ENCODE results near the gene SINHCAF.

DNA sequence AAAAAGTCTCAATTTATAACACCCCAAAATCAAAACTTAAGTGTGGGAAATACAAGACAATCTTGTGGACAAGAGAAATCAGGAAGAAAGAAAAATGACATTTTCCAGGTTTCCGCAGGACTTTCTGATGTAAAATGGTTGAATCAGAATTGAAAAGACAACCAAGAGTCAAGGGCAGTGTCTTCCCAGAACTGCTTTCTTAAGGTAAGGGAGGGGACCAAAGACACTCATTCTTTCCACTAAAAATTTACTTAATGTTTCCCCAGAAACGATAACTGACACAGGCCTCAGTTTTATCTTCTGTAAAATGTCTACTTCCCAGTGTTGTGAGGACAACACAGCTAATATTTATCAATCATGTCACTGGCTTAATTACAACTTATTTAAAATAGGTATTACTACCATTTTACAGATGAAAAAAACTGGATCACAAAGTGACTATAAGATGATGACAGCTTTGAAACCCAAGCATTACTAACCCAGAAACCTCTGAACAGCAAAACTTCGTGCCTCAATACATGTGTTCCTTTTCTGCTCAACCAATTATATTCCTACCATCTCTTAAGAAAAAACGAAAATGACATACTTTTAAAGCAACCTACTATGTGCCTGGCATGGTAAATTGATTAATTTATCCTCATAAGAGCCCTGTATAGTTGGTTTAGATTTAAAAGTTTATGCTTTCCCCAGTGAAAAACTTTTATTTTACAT lies 4.6 kb downstream of the SINHCAF start:
- TF ChIP-seq, protein P1, sequence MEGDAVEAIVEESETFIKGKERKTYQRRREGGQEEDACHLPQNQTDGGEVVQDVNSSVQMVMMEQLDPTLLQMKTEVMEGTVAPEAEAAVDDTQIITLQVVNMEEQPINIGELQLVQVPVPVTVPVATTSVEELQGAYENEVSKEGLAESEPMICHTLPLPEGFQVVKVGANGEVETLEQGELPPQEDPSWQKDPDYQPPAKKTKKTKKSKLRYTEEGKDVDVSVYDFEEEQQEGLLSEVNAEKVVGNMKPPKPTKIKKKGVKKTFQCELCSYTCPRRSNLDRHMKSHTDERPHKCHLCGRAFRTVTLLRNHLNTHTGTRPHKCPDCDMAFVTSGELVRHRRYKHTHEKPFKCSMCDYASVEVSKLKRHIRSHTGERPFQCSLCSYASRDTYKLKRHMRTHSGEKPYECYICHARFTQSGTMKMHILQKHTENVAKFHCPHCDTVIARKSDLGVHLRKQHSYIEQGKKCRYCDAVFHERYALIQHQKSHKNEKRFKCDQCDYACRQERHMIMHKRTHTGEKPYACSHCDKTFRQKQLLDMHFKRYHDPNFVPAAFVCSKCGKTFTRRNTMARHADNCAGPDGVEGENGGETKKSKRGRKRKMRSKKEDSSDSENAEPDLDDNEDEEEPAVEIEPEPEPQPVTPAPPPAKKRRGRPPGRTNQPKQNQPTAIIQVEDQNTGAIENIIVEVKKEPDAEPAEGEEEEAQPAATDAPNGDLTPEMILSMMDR (IDR thresholded peaks at IDR 0.05; ENCODE audit: poor library complexity, severe bottlenecking): no peak
- TF ChIP-seq EZH2 (IDR thresholded peaks at IDR 0.05; ENCODE audit: borderline replicate concordance, insufficient read depth, low read length, poor library complexity, severe bottlenecking) (no peak), RAD21 (conservative IDR thresholded peaks at IDR 0.05) (no peak), TAF1 (IDR thresholded peaks at IDR 0.05; ENCODE audit: low read depth) (no peak), EP300 (conservative IDR thresholded peaks at IDR 0.05; ENCODE audit: poor library complexity, severe bottlenecking) (no peak), POLR2AphosphoS5 (IDR thresholded peaks at IDR 0.05) (no peak)
- TF ChIP-seq, protein P2, sequence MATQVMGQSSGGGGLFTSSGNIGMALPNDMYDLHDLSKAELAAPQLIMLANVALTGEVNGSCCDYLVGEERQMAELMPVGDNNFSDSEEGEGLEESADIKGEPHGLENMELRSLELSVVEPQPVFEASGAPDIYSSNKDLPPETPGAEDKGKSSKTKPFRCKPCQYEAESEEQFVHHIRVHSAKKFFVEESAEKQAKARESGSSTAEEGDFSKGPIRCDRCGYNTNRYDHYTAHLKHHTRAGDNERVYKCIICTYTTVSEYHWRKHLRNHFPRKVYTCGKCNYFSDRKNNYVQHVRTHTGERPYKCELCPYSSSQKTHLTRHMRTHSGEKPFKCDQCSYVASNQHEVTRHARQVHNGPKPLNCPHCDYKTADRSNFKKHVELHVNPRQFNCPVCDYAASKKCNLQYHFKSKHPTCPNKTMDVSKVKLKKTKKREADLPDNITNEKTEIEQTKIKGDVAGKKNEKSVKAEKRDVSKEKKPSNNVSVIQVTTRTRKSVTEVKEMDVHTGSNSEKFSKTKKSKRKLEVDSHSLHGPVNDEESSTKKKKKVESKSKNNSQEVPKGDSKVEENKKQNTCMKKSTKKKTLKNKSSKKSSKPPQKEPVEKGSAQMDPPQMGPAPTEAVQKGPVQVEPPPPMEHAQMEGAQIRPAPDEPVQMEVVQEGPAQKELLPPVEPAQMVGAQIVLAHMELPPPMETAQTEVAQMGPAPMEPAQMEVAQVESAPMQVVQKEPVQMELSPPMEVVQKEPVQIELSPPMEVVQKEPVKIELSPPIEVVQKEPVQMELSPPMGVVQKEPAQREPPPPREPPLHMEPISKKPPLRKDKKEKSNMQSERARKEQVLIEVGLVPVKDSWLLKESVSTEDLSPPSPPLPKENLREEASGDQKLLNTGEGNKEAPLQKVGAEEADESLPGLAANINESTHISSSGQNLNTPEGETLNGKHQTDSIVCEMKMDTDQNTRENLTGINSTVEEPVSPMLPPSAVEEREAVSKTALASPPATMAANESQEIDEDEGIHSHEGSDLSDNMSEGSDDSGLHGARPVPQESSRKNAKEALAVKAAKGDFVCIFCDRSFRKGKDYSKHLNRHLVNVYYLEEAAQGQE (IDR thresholded peaks at IDR 0.05; ENCODE audit: borderline replicate concordance): no peak

Data from neural cell (in vitro differentiated cells).